ENCODE measurements around the gene CARMIL3.
A peak's percentile ranks its signal among the peaks of the same experiment; 100 is the strongest.

The CARMIL3 gene

GRCh38 chr14:24056800-24057184, 5.0 kb downstream of the CARMIL3 start:
- CTCF ChIA-PET: interaction anchor here (2.3 to 3.5 kb wide), 2 partner anchors 36 to 52 kb away, joined by 39 to 51 read pairs; partner anchors contain the start of gene PCK2
- no peak overlapping the region for H3K27ac ChIP-seq
- DNase-seq (ENCODE audit: low spot score): no peak
- POLR2A ChIA-PET (ENCODE audit: low non-redundant PET): no interaction called here
- no peak for TF ChIP-seq CTCF (conservative IDR thresholded peaks at IDR 0.05; ENCODE audit: low read depth)

- ChIA-PET POLR2A (ENCODE audit: low non-redundant PET) (no interaction called here), CTCF (interaction anchor here (0.5 to 3.5 kb wide), 5 partner anchors 17 to 333 kb away, joined by 3 to 51 read pairs (median 5); partner anchors contain the start of gene PCK2)
- DNase-seq (ENCODE audit: low spot score): no peak
- no peak overlapping the region for H3K27ac ChIP-seq
- TF ChIP-seq CTCF (conservative IDR thresholded peaks at IDR 0.05; ENCODE audit: low read depth): no peak
Measured at GRCh38 chr14:24057271-24057670, 5.5 kb downstream of the CARMIL3 start.

- no peak for TF ChIP-seq CTCF (conservative IDR thresholded peaks at IDR 0.05; ENCODE audit: low read depth)
- DNase-seq (ENCODE audit: low spot score): no peak
- CTCF ChIA-PET: interaction anchor here (0.5 to 3.5 kb wide), 10 partner anchors 17 to 334 kb away, joined by 3 to 51 read pairs (median 5); partner anchors contain the start of genes IRF9 and PCK2
- H3K27ac ChIP-seq: no peak overlapping the region
- POLR2A ChIA-PET (ENCODE audit: low non-redundant PET): interaction anchor here (0.5 kb wide), 1 partner anchor 15 kb away, joined by 4 read pairs; no protein-coding TSS in a partner anchor
Measured at GRCh38 chr14:24057867-24058259, 6.1 kb downstream of the CARMIL3 start.

GRCh38 chr14:24058260-24058950, 6.6 kb downstream of the CARMIL3 start:
- TF ChIP-seq CTCF (conservative IDR thresholded peaks at IDR 0.05; ENCODE audit: low read depth): peak; percentile 60
- CTCF ChIA-PET: interaction anchor here (0.6 to 3.5 kb wide), 9 partner anchors 16 to 249 kb away, joined by 3 to 51 read pairs (median 5); partner anchors contain the start of genes IRF9 and PCK2
- no peak overlapping the region for H3K27ac ChIP-seq
- POLR2A ChIA-PET (ENCODE audit: low non-redundant PET): no interaction called here
- peak; percentile 65 for DNase-seq (ENCODE audit: low spot score)

- no peak overlapping the region for H3K27ac ChIP-seq
- POLR2A ChIA-PET (ENCODE audit: low non-redundant PET): no interaction called here
- CTCF ChIA-PET: interaction anchor here (1.1 to 3.5 kb wide), 6 partner anchors 16 to 102 kb away, joined by 3 to 51 read pairs (median 7); partner anchors contain the start of genes IRF9 and PCK2
- DNase-seq (ENCODE audit: low spot score): no peak
- TF ChIP-seq CTCF (conservative IDR thresholded peaks at IDR 0.05; ENCODE audit: low read depth): no peak
Measured at GRCh38 chr14:24058951-24059475, 7.2 kb downstream of the CARMIL3 start.

- H3K27ac ChIP-seq: no peak overlapping the region
- no peak for TF ChIP-seq CTCF (conservative IDR thresholded peaks at IDR 0.05; ENCODE audit: low read depth)
- POLR2A ChIA-PET (ENCODE audit: low non-redundant PET): no interaction called here
- DNase-seq (ENCODE audit: low spot score): no peak
- CTCF ChIA-PET: interaction anchor here (0.6 kb wide), 1 partner anchor 20 kb away, joined by 3 read pairs; no protein-coding TSS in a partner anchor
Measured at GRCh38 chr14:24059841-24060388, 8.1 kb downstream of the CARMIL3 start.

Measured in RWPE1 (cell line).